Fibroblast of lung (primary cell): Measurements from ENCODE around the gene FAM162A.

Source experiments
- CTCF ChIP-seq, 2 donors: IDR thresholded peaks in 1 of 2; conservative IDR thresholded peaks in 1 of 2; 1 replicate in 1 of 2; 2 replicates in 1 of 2; pipeline ENCODE4 v1.5.1; 2011 to 2012; ENCODE audit warnings: low read length in 2 of 2, control low read depth in 1 of 2, inconsistent platforms in 1 of 2, low read depth in 1 of 2, mild to moderate bottlenecking in 1 of 2
- EZH2 ChIP-seq: IDR thresholded peaks from 2 replicates; pipeline ENCODE4 v1.5.1; 2012; ENCODE audit warnings: low read length, control low read depth, mild to moderate bottlenecking; ENCODE audit errors: missing control alignments

DNA sequence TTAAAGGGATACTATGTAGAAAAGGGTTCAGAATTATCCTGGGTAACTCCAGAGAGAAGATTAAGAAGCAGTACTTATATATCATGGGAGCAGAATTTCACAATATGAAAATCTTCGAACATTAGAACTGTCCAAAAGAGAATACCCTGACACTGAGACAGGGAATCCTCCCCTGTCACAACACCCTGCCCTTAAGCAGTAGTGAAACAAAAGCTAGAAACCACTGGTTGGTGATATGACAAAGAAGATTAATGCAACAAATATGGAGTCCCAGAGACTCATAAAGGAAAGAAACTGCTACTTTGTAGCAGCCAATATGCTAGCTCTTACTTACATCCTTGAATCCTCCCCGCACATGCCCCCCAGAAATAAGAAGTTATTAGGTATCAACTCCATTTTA lies 19.5 kb upstream of the FAM162A start:
- TF ChIP-seq EZH2: no peak
- TF ChIP-seq CTCF (conservative IDR thresholded peaks at IDR 0.05 in 1 of 2, IDR thresholded peaks at IDR 0.05 in 1 of 2; ENCODE audit: low read depth in 1 of 2, low read length in 2 of 2): no peak
